IPS DF 4.7 (cell line): Measurements from ENCODE around the gene MMP24.

ENCODE experiments used
- DNase-seq: peaks from one replicate; pipeline ENCODE4 v3.0.0-alpha.2; 2013; ENCODE audit warnings: low spot score; ENCODE audit errors: extremely low read depth

The MMP24 gene

DNA sequence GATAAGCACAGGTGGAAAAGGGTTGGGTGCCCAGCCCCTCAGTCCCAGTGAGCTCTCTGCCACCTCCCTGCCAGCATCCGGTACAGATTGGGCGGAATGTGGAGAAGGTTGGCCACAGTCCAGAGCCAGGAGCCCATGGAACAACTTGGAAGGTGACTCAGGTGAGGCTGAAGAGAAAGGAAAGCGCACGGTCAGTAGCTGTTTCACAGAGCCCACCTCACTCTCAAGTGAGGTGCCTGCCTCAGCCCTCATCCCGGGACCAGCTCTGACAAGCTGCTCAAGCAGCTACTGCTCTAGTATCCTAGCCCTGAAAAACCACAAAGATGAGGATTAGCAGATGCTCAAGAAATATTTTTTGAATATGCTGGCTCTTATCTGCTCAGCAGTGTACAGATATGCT lies 52.5 kb downstream of the MMP24 start:
- DNase-seq = no peak

DNA sequence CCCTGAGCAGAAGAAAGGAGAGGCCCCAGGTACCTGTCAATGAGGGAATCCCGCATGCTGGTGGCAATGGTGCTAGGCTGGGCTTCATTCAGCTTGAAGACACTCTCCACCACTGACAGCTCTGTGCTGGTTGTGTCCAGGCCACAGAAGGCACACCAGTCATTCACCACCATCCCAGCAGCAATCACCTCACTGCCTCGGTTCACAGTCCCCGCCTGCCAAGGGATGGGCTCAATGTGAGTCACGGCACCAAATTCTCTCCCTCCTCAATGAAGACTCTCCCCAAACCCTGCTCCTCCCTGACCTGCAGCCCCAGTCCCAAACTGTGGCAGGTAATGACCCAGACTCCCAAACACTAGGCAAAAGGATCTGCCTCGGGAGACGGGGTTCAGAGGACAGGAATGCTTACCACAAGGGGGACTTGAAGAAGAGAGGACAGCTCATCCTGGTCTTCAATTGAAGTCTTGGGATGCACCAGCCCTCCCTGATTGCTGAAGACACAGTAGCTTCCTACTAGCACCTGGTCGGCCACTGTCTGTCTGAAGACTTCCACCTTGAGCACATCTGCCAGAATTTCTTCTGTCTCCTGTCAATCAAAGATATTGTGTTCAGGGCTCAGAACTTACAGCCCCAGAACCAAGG lies 53.2 kb downstream of the MMP24 start:
- no peak for DNase-seq

DNA sequence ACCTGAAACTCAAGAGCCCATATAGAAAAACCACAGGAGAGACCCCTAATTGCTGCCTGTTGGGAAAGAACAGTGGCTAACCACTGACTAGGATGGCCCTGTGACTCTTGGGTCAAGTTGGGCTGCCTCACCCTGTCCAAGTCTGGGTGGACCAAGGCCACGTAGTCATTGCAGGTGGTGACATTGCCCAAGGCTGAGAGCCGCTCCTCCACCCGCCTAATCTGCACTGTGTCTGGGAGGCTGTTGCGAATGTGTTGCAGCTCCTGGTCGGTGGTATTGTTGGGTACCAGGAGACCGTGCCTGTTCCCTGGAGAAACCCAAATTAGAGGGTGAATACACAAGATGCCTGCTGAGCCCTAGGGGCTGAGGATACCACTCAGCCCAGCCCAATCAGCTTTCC lies 54.0 kb downstream of the MMP24 start:
- no peak for DNase-seq

DNA sequence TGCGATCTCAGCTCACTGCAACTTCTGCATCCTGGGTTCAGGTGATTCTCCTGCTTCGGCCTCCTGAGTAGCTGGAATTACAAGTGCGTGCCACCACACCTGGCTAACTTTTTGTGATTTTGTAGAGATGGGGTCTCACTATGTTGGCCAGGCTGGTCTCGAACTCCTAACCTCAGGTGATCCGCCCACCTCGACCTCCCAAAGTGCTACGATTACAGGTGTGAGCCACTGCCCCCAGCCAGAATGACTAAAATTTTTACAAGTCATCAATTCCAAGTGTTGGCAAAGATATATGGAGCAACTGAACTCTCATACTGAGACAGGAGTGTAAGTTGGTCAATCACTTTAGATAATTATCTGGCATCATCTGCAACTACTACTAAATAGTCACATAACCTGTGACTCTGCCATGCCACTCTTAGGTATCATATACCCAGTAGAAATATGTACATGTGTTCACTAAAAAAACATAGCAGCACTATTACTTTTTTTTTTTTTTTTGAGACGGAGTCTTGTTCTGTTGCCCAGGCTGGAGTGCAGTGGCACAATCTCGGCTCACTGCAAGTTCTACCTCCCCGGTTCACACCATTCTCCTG lies 55.1 kb downstream of the MMP24 start:
- DNase-seq = no peak

DNA sequence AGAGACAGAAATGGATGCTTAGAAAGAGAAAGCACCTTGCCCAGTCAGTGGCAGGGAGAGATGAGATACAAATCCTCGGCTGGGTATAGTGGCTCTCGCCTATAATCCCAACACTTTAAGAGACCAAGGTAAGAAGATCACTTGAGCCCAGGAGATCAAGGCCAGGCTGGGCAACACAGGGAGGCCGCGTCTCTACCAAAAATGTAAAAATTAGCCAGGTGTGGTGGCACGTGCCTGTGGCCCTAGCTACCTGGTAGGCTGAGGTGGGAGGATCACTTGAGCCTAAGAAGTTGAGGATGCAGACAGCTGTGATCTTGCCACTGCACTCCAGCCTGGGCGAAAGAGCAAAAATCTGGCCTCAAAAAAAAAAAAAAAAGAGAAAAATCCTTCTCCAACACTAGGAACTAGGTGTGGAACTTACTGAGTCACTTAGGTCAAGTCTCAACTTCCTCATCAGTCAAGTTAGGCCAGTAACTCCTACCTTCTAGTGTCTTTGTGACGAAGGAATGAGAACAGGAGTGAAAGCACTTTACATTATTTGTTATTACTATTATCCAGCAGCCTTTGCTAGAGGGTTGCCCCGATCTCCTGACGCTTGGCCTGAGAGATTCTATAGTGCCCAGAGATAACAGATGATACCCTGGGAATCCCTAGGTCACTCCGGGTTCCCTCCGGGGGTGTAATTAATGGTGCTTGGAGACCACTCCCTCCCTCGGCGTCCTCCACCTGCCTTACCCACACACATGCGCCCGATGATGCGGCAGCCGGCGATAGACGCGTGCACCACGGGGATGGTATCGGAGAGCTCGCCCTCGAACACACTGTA lies 57.2 kb downstream of the MMP24 start:
- DNase-seq = no peak

DNA sequence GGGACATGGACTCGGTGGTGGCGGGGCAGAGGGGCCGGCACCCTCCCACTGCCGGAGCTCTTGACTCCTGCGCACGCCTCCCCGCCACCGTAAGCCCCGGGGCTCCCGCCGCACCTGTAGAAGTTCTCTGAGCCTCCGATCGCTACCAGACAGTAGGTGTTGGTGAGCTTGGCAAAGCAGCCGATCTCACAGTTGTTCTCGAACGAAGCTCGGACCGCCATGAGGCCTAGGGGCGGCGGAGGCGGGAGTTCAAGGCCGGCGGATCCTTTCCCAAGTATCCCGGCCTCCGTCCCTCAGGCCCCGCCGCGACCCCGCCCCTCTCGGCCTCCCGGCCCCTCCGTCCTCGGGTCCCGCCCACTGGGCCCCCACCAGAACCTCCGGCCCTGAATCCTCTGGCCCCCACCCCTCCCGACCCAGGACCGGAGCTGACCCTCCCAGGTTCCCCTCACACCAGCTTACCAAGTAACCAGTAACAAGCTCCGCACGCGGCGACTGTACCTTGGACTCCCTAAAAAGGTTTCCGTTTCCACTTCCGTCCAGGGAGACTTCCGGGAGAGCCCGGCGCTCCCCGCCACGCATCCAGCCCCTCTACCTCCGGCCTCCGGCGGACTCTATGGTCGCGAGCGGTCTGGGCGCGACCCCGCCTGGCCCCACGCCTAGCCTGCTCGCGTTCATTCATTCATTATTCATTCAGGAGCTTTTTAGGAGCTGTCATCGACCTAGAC lies 57.9 kb downstream of the MMP24 start, which contains the start of gene EIF6:
Gene EIF6, minus strand, starts transcription at position 506 of the 725 bp plus-strand sequence. Its CDS starts 285 bp downstream, at position 221.
- peak; percentile 75 for DNase-seq

DNA sequence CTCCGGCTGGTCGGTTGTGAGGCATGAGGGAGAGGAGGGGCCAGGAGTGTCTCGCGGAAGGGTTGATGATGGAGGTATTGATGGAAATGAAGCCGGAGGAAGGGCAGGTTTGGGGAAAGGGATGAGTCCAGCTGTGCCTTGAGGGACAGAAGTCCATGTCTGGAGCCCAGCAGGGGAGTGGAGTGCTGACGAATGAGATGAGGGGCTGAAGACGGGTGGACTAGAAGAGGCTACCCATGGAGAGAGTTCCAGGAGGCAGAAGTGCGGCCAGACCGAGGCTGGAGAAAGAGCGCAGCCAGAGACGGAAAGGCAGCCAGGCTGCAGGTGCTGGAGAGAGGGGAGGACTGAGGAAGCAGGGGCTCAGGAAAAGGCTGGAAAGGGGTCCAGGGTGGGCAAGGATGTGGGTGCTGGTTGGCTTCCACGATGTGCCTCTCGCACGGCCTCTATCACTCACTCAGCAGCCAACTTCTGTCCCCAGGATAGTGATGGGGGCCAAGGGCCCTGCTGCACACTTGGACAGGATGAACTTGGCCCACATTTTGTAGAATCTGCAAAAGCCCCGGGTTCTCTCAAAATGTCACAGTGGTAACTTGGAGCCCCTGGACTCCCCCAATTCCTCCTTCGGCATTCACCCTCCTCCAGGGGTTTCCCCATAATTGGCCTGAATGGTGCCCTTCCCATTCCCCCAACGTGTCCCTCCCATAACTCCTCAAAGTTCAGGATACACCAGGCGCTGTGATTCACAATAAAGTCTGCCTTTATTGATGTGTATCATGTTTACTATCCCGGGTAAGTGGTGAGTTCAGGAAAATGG lies 58.7 kb downstream of the MMP24 start:
- DNase-seq = no peak

DNA sequence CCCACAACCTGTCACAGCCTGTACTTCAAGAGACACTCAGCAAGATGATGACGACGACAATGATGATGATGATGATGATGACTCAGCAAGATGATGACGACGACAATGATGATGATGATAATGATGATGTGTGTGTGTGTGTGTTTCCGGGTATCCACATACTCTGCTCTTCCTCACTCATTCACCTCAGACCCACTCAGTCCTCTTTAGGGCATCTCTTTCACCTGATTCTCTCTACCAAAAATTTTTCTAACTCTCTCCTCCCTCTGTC lies 59.3 kb downstream of the MMP24 start:
- no peak for DNase-seq

DNA sequence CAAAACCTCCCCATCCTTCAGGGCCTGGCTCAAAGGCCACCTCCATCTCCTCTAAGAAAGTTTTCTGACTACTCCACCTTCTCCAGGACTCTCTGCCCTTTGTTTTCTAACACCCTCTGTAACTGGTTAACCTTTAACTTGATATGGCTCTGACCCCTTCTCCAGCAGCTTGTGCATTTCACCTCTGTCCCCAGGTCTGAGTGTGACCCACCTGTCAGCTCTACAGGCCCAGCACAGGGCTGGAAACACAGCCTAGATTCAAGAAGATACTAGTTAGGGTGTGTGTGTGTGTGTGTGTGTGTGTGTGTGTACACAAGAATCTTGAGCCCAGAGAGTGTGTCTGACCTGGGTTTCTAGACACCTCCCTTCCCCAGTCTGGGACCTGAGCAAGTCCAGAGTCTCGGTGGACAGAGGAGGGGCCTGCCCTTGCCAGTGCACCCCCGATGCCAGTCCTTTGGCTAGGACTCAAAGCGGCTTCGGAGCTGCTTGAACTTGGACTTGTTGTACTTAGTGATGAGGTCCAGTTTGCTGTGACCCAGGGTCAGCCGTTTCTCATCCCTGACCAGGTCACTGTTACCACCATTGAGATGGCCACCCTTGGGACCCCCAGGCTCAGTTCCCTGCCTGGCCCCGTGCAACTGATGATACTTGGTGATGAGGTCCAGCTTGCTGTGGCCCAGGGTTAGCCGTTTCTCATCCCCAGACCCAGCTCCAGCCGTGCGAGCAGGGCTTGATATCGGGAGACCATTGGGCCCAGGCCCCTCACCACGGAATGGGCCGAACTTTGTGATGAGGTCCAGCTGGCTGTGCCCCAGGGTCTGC lies 59.8 kb downstream of the MMP24 start:
- no peak for DNase-seq

DNA sequence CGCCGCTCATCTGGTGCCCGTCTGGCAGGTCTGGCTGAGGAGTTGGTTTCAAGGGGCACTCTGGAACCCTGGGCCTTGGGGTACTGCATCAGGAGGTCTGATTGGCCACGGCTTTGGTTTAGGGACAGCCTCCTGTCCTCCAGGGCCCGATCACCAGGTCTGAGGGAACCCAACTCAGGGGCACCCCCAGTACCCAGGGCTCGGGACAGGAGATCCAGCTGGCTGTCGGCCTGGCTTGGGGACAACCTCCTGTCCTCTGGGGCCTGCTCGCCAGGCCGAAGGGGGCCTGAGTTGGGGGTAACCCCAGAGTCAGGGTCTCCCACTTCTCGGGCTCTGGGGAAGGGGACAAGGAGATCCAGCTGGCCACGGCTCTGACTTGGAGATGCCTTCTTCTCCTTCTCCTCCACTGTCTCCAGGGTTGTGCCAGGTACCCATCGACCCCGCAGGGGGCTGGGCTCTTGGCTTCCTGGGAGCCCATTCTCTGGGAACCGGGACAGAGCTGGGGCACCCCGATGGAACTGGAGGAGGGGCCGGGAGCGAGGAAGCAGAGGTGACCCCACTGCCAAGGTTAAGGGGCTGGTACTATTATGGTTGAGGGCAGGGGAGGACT lies 60.5 kb downstream of the MMP24 start:
- no peak for DNase-seq

DNA sequence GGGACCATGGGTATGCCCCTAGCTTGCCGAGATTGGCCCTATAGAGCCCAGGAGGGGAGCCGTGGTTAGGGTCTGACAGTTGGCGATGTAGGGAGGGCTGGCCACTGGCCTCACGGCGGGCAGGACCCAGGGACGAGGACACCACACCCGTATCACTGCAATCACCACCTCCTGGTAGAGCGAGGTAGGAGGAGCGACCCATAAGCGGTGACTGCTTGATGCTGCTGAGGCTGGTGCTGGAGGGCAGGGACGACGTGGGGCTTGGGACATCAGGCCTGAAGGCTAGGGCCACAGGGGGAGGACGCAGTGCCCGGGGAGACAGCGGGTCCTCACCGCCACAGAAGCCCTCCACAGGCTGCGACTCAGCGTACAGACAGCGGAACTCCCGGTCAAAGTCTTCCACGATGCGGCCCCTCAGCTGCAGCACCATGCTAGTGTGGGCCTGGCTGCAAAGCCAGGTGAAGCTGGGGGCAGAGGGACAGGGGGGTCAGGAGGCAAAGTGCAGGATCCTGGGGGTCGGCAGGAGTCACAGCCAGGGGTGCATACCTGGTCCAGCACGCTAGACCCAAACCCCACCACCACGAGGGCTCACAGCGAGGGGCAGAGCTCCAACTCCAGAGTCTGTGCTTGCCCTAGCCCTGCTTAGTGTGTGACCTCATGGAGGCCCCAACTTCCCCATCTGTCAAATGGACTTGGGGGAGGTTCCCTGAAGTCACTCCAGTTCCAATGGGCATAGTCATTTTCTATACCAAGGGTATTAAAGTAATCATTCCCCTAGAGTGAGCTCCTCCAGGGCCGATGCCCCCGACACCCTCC lies 61.2 kb downstream of the MMP24 start:
- DNase-seq = no peak

DNA sequence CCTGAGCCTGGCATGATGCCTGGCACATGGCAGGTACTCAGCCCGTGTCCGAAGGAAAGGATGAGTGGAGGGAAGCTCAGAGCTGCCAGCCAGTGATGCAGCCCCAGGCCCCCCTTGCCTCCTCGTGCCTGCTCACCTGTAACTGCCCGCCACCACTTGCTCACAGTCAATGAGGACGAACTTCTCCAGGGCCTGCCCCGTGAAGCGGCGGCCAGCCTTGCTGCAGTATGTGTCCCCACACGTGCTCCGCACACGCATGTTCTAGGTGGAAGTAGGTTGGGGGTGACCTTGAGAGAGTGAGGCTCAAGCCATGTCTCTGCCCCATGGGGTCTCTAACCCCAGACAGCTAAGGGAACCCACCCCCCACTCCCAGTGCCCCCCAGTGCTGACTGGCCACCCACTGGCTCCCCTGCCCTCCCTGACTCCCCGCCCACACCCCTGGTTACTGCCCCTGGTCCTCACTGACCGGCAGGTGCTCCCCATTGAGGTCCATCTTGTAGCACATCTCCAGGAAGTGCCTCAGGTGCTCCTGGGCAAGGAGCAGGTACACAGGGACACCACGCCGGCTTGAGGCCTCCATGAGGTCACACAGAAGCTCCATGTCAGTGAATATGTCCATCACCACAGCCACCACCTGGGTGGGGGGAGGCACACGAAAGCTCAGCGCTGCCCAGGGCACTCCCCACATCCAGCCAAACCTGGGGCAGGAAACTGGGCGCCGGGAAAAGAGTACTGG lies 62.0 kb downstream of the MMP24 start:
- no peak for DNase-seq

DNA sequence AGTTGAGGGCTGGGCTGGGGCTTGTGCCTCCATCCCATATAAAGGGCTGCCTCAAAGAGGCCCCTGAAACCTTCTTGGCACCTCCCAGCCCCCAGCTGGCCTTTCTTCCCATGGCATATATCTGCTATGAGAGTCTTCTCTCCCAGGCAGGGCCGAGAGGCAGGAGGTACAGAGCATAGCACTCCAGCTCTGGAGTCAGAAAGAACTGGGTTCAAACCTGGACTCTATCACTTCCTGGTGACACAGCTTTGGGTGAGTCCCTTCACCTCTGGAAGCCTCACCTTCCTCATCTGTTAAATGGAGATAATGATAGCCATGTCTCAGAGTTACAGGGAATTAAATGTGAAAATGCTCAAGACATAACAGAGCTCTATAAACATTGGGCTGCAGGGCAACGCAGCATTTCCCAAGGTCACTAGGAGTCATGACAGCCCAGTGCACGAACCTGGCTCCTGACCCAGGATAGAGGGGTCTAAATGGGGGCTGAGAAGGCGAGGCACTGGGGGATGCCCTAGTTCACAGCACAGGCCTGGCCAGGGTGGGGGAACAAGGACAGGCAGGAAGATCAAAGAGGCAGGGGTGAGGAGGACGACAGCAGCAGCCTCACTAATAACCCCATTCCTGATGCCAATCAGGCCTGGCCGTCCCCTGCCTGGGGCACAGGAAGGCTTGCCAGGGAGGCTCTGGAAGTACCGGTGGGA lies 63.8 kb downstream of the MMP24 start:
- no peak for DNase-seq

DNA sequence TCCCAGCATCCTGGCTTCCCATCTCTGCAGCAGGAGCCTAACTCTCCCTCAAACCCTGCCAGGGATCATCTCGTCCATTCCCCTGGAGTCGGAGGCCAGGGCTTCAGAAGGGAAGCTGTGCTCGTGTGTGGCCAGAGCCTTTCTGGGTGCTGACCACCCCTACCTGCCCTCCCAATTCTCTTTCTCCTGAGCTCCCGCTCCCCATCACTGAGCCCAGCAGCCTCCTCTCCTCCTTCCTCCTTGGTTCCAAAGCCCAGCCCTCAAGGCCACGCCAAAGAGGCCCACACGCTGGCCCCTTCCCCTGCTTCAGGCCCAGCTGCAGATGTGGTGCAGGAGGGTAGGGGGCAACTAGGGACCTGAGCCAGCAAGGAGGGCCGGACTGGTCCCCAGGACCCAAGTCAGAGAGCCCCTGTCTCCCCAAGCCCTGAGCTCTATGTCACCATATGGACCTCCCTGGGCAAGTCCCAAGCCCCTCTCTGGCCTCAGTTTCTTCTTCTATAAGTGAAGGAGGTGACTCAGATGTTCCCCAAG lies 64.5 kb downstream of the MMP24 start:
- DNase-seq = no peak

DNA sequence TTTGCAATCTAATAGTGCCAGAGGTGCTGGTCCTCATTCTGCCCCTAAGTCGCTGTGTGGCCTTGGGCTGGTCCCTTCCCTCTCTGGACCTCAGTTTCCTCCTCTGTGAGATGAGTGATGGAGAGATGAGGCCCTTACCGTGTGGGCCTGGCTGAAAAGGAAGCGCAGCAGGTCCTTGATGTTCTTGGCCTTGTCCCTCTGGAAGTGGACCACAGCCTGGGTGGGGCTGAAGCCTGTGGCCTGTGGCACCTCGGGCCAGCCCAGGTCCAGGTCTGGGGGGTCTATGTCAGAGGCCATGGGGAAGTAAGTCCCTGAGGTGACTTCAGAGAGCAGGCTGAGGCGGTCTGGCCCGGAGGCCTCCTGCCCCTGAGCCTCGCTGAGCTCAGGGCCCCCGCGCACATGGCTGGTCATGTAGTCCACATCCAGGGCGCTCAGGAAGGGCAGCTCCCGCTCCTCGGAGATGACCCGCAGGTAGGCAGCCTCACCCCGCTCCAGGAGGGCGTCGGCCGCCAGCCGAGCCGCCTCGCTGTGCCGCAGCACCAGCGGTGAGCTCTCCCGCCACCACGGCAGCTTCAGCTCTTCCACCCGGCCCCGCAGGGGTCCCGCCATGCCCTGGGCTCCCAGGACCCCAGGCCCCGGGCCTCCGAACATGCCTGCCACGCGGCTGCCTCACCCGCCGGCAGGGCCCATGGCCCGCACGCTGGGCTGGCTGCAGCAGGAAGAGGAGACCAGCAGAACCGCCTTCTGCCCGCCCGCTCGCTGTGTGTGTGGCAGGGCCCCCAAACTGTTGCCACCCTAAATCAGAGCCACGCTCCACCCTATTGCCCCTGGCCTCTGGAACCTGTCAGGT lies 65.4 kb downstream of the MMP24 start, which contains the start of gene FAM83C:
Gene FAM83C, minus strand, starts transcription at position 772 of the 850 bp plus-strand sequence. Its CDS starts 121 bp downstream, at position 651.
- no peak for DNase-seq

DNA sequence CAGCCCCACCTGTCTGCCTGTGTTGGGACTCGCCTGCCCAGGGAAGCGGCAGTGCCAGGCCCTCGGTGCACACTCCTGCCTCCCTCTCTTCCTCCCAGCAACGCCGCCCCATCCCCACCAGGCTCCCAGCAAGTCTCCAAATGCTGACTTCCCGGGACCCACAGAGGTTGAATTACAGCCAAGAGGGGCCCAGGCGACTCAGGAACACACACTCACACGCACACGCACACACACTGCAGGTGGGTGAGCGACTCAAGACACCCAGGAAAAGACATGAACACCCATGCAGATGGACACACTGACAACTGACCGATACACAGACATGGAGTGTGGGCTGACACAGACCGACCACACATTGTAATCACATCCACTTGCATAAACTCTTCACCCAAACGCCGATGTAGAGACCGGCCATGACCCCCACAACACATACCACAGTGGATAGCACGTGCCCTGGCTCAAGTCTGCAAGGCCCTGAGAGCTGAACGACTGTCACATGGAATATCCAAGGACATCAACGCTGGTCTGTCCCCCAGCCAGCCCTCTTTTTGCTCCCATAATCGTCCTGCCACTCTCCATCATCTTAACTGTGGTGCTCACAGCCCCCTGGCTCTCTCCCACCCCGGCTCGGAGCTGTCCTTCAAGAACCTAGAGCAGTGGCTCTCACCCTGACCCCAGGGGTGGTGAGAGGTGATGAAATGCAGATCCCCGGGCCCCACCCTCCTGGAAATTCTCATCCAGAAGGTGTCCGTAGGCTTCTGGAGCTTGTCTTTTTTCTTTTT lies 66.2 kb downstream of the MMP24 start:
- no peak for DNase-seq
